Parathyroid adenoma (tissue), 2 donors: Measurements from ENCODE around the gene USP49.

Source experiments
- H2AFZ ChIP-seq: fragments of 300-600 bp; sonication (generic); one replicate; pipeline ENCODE4 v1.7.0; 2017; ENCODE audit warnings: antibody characterized with exemption, mild to moderate bottlenecking
- H3K27ac ChIP-seq: fragments of 300-600 bp; sonication (generic); one replicate; pipeline ENCODE4 v1.7.0; 2017
- H3K27me3 ChIP-seq: fragments of 300-600 bp; sonication (generic); one replicate; pipeline ENCODE4 v1.7.0; 2017; ENCODE audit warnings: low read length; ENCODE audit not compliant: control insufficient read depth, insufficient read depth
- H3K36me3 ChIP-seq: fragments of 300-600 bp; sonication (generic); one replicate; pipeline ENCODE4 v1.7.0; 2017; ENCODE audit warnings: low read length; ENCODE audit not compliant: control insufficient read depth, insufficient read depth
- H3K4me1 ChIP-seq: fragments of 300-600 bp; sonication (generic); one replicate; pipeline ENCODE4 v1.7.0; 2017; ENCODE audit warnings: control low read depth
- H3K4me2 ChIP-seq: fragments of 300-600 bp; sonication (generic); one replicate; pipeline ENCODE4 v1.7.0; 2017; ENCODE audit warnings: low read length
- H3K4me3 ChIP-seq: fragments of 300-600 bp; sonication (generic); one replicate; pipeline ENCODE4 v1.7.0; 2017; ENCODE audit warnings: low read depth, low read length
- H3K79me2 ChIP-seq: fragments of 300-600 bp; sonication (generic); one replicate; pipeline ENCODE4 v1.7.0; 2017; ENCODE audit warnings: control low read depth
- H3K9ac ChIP-seq: fragments of 300-600 bp; sonication (generic); one replicate; pipeline ENCODE4 v1.7.0; 2017; ENCODE audit warnings: mild to moderate bottlenecking
- H3K9me3 ChIP-seq: fragments of 300-600 bp; sonication (generic); one replicate; pipeline ENCODE4 v1.7.0; 2017; ENCODE audit warnings: low read length; ENCODE audit not compliant: control insufficient read depth
- CTCF ChIP-seq: fragments of 300-600 bp; sonication (generic); IDR thresholded peaks from one replicate; pipeline ENCODE4 v1.7.0; 2017; ENCODE audit warnings: antibody characterized with exemption, mild to moderate bottlenecking
- donor health status: primary hyperparathyroidism.

Gene USP49

GRCh38 chr6:41777551-41778285, 117.5 kb downstream of the USP49 start:
- no peaks in the 10 kb centered on the region for H3K36me3 ChIP-seq

DNA sequence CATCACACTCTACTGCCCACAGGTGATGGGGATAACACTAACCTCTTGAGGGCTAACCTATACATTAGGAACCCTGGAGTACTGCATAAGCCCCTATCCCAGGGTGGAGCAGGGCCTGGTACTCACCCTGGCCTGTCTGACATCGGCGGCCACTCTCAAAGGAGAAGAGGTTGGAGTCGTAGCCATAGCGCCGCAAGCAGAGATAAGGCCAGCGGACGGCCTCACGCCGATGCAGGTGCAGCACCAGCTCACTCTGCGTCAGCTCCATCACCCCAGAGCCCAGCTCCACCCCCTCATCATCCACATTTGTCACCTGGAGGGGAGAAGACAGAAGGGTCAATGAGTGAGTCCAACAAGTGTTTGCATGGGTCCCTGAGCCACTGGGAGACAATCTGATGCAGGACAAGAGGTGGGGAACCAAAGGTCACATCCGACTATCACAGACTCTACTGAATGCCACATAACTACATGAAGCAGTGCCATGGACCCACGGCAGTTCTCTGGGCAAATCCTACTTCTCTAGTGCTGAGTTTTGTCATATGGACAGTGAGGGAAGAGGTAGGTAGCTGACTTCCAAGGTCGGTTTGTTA, 119.8 kb downstream of the USP49 start:
- Histone ChIP-seq H3K27ac (no peak overlapping the region), H2AFZ (no peak overlapping the region), H3K9me3 (no peaks in the 10 kb centered on the region), H3K4me1 (peaks cover 4% of the 10 kb centered on the region), H3K4me3 (no peak overlapping the region), H3K9ac (no peak overlapping the region), H3K4me2 (no peak overlapping the region), H3K79me2 (no peaks in the 10 kb centered on the region), H3K27me3 (no peaks in the 10 kb centered on the region), H3K36me3 (no peaks in the 10 kb centered on the region)
- no peak for TF ChIP-seq CTCF

More at GRCh38 chr6:41777551-41778285, 117.5 kb downstream of the USP49 start:
- H3K4me3 ChIP-seq, result no peak overlapping the region
- no peak for TF ChIP-seq CTCF
- H3K79me2 ChIP-seq, result no peaks in the 10 kb centered on the region
- H3K4me1 ChIP-seq, result peaks cover 12% of the 10 kb centered on the region
- H2AFZ ChIP-seq, result no peak overlapping the region
- H3K9ac ChIP-seq, result no peak overlapping the region
- no peak overlapping the region for H3K4me2 ChIP-seq
- H3K27me3 ChIP-seq, result no peaks in the 10 kb centered on the region
- no peak overlapping the region for H3K27ac ChIP-seq
- no peaks in the 10 kb centered on the region for H3K9me3 ChIP-seq

- Histone ChIP-seq H3K27me3 (no peaks in the 10 kb centered on the region), H3K79me2 (no peaks in the 10 kb centered on the region), H3K9me3 (no peaks in the 10 kb centered on the region), H3K9ac (no peak overlapping the region), H3K4me2 (no peak overlapping the region), H3K4me1 (peaks cover 4% of the 10 kb centered on the region), H3K27ac (no peak overlapping the region), H2AFZ (no peak overlapping the region), H3K4me3 (no peak overlapping the region), H3K36me3 (no peaks in the 10 kb centered on the region)
- TF ChIP-seq CTCF, result no peak
Observed at GRCh38 chr6:41774841-41775240, 120.3 kb downstream of the USP49 start.

DNA sequence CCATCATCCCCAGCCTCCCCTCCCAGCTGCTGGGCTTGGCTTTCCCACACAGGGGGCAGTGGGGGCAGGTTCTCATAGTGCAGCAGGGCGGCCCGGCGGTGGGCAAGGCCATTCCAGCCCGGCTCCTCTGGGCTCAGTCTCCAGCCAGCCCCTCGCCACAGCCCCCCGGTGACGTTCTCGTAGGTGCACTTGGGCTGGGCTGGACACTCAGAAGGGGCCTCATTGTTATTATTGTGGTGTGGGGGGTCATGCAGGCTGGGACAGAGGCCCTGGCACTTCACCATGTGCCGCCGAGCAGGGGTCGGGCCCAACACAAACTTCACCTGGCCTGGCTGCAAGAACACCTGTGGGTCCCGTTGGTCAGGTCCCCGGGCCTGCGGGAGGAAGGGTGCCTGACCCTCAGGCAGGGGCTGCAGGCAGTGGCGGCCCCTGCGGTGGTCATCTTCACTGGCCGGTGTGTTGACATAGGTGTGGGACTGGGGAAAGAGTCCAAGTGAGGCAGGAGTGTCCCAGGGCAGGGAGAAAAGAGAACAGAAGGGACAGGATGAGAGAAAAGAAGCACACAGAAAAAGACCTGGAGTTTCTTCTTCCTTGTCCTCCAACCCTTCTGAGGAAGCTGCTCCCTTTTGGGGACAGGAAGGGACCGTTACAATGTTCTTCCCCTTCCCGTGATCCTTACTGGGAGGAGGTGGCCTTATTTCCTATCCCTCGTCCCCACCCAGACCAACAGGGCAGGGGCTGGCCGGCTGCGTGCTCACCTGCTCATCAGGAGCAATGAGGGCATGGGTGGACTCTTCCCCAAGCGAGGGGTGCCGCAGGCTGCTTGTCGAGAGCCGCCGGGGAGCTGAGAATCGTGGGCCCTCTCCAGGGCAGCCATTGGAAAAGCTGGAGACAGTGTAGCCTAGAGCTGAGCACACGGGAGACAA, 123.9 kb downstream of the USP49 start:
- Histone ChIP-seq H3K4me2 (no peak overlapping the region), H3K9ac (no peak overlapping the region), H3K79me2 (no peaks in the 10 kb centered on the region), H3K27me3 (no peaks in the 10 kb centered on the region), H2AFZ (no peak overlapping the region), H3K27ac (no peak overlapping the region), H3K36me3 (no peaks in the 10 kb centered on the region), H3K9me3 (no peaks in the 10 kb centered on the region), H3K4me3 (no peak overlapping the region), H3K4me1 (no peaks in the 10 kb centered on the region)
- TF ChIP-seq CTCF, result no peak
